NCI-H2227 (cell line): ENCODE measurements around the gene FNDC3B.

ENCODE experiments used
- DNase-seq: peaks from one replicate; lab custom pipeline; 2025; ENCODE audit not compliant: unreplicated experiment; lab: John Stamatoyannopoulos, UW

FNDC3B gene

GRCh38 chr3:172163320-172163719, 123.9 kb downstream of the FNDC3B start:
- no peak for DNase-seq

DNA sequence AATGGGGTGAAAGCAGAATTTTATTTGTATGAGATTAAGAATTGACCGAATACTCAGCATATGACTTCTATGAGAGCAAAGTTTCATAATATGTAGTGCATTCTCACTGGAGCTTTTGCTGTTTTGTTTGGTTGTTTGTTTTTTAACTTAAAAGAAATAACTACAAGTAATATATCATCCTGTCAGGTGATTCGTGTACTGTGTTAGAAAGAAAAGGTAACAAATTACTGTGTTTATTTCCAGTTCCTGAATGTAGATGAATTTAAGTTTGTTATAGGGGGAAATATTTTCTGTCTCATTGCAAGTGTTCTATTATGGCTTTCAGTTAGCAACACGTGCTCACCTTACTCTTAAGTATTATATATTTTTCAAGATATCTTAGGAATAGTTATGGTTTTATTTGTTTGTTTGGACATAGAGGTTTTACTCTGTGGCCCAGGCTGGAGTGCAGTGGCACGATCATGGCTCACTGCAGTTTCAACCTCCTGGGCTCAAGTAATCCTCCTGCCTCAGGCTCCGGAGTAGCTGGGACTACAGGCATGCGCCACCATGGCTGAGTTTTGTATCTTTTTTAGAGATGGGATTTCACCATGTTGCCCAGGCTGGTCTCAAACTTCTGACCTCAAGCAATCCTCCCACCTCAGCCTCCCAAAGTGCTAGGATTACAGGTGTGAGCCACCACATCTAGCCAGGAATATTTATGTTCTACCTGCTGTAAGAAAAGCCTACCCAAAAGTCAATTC, 125.4 kb downstream of the FNDC3B start:
- no peak for DNase-seq

- no peak for DNase-seq
These were observed 126.9 kb downstream of the FNDC3B start for GRCh38 chr3:172166261-172166660.

DNA sequence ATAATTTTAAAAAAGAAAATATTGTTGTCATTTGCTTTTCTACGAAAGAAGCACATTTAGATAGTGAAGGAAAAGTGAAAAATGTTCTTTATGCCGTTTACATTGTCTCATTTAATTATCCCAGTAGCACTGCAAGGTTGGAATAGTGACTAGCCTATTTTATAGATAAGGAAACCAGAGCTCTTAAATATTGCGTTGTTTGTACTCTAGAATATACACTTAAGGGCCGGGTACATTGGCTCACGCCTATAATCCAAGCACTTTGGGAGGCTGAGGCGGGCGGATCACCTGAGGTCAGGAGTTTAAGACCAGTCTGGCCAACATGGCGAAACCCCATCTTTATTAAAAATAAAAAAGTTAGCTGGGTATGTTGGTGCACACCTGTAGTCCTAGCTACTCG, 127.5 kb downstream of the FNDC3B start:
- DNase-seq = no peak

DNA sequence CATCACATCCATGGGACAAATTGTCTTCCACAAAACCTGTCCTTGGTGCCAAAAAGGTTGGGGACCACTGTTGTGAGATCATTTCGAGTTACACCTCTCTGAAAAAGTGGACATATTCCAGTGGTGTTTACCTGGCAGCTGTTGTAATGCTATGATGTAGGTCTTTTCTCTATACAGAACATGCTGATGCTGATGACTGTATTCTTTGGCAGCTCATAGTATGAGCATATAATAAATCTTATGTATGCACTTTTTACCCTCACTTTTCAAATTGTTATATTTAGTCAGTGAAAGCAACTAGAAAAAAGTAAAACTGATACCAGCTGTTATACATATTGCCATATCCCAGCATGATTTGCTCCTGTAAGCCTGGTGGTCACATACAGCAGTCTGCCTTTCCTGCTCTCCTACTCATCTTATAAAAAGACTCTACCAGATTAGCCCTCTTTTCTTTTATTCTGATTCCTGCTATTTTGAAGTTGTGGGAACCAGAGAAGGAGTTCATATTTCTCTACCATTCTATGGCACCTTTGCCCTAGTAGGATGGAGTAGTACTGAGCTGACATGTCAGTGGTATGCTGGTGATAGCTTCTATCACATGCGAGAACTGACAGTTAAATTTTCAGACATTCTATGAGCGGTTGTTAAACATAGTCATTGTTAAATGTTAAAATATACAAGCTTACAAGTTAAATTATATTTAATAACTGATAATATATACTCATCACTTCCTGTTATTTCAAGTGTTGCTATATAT, 128.7 kb downstream of the FNDC3B start:
- no peak for DNase-seq

DNA sequence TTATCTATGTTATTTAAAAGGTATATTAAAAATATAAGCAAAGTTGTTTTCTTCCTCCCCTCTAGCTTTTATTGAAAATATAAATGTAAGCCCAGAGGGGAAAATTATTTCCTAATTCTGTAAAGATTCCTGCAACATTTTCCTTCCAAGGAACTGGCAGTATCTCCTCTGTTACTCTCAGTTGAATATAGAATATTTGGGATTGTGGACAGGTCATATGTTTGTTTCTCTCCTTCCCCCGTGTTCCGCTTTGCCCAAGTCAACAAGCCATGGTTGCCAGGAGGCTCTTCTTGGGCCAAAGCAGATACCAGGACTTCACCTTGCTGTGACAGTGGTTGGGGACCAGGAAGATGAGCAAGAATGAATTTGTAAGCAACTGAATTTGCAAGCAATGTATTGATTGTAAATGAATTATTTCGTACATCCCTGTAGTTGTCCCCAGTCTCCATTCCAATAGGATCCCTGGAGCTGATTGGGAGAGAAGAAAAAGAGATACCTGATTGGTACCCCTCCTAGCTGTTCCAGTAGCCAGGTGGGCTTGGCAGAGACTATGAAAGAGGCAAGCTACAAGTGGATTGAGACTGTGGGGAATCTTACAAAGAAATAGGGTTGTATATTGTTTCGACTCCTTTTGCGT, 130.8 kb downstream of the FNDC3B start:
- no peak for DNase-seq

GRCh38 chr3:172170841-172171240, 131.5 kb downstream of the FNDC3B start:
- peak; percentile 5 for DNase-seq

DNA sequence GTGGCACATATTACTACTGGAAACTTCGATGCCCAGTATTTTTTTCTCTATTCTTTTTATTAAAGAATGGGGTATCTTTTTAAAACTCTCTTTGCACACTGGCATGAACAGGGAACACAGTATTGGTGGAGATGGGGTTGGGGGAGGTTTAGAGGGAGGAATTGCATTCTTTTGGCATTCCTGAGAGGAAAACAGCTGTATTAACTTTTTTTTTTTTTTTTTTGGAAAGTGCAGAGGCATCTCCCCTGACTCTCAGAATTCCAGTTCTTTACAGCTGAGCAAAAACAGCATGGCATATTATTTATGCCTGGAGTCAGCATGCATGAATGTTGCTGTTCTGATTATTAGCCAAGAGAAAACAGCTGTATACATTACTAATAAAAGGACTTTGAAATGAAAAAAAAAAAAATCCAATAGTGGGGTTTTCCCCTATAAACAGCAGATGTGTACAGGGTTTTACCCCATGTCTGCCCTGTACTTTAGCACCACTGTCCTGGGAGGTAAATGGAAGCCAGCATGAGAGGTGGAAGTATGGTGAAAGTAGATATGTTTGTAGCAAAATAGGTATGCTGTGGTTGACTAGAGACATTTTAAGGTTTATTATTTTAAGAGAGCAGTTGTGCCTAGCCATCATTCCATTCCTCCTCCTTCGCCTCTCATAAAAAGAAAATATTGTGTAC, 132.2 kb downstream of the FNDC3B start:
- DNase-seq = no peak

- DNase-seq = no peak
These were observed 134.2 kb downstream of the FNDC3B start for GRCh38 chr3:172173316-172174254.

- no peak for DNase-seq
These were observed 135.3 kb downstream of the FNDC3B start for GRCh38 chr3:172174513-172175253.

GRCh38 chr3:172175254-172175599, 135.8 kb downstream of the FNDC3B start:
- DNase-seq = no peak

GRCh38 chr3:172176061-172176770, 136.8 kb downstream of the FNDC3B start:
- DNase-seq = no peak

GRCh38 chr3:172177046-172177445, 137.7 kb downstream of the FNDC3B start:
- no peak for DNase-seq

- DNase-seq = no peak
These were observed 138.5 kb downstream of the FNDC3B start for GRCh38 chr3:172177803-172178316.

GRCh38 chr3:172179680-172180399, 140.5 kb downstream of the FNDC3B start:
- DNase-seq = no peak

- DNase-seq = no peak
These were observed 141.1 kb downstream of the FNDC3B start for GRCh38 chr3:172180473-172180872.

DNA sequence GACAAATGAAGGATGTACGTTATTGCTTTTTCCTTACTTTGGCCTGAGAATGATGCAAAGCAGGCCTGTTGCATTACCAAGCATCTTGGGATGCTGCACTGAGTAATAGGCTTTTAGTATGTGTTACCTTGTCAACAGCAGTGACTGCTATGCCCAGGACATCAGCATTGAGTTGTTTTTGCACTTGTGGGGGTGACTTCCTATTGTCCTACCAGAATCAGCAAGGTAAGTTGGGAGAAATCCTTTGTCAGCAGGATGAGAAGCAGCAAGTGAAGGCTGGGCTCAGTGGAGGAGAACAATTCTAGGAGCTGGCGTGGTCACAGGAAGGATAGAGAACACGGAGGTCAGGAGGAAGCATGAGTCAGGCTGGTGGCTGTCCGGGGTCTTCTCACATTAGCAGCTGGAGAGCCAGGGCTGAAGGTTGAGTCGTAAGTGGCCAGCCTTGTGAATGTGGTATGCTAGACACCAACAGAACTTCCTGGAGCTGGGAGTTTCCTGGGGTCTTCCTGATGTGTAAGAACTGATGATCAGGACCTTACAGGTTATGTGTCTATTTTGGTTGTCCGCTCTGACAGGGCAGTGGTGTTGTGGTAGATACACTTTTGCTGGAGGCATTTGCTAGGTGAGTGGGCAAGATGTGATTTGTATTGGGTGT, 142.7 kb downstream of the FNDC3B start:
- no peak for DNase-seq

GRCh38 chr3:172182797-172183196, 143.4 kb downstream of the FNDC3B start:
- no peak for DNase-seq
